ENCODE data around the gene FNDC3B. TPM values are rescaled to one million over a fixed set of nuclear protein-coding genes. Genes with fewer than 3 reads are reported as not detected.

Gene FNDC3B
- total and polyA plus RNA-seq, 2 donors (not counting 1 experiment from before 2014, with no cell fraction given), result 1.2 to 9.2 TPM

DNA sequence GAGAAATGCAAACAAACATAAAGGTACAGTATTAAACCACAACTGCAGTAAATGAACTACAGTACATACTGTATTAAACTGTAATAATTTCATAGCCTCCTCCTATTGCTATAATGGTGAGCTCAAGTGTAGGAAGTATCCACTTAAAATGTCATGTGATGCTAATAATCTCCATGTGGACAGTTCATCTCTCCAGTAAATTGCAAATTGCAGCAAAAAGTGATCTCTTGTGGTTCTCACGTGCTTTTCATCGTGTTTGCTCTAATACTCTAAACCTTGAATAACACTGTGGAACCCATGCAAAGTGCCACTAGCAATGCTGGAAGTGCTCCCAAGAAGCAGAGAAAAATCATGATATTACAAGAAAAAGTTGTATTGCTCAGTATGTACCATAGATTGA is 9.2 kb upstream of the FNDC3B start:
- Histone ChIP-seq H3K4me3 (ENCODE audit: control extremely low read depth in 1 of 5, extremely low read depth in 1 of 5, insufficient read depth in 1 of 5, low read depth in 2 of 5, low read length in 4 of 5) (no peak overlapping the region), H2AFZ (ENCODE audit: insufficient read depth, low read depth, low read length, poor library complexity, severe bottlenecking) (no peak overlapping the region), H3K27ac (ENCODE audit: low read length in 2 of 2) (no peak overlapping the region), H3K4me2 (replicated peaks; ENCODE audit: low read depth, low read length, poor library complexity, severe bottlenecking) (no peak overlapping the region), H4K20me1 (ENCODE audit: control insufficient read depth, insufficient read depth, low read length, poor library complexity, severe bottlenecking) (no peaks in the 10 kb centered on the region), H3K4me1 (ENCODE audit: control insufficient read depth in 2 of 2, insufficient read depth in 2 of 2, low read length in 2 of 2) (no peaks in the 10 kb centered on the region), H3K27me3 (replicated peaks in 1 of 4; ENCODE audit: control extremely low read depth in 1 of 4, control insufficient read depth in 3 of 4, insufficient read depth in 4 of 4, low read length in 3 of 4) (peaks cover 0 to 5% (median 3%) of the 10 kb centered on the region in 4 experiments), H3K79me2 (ENCODE audit: control insufficient read depth, insufficient read depth, low read length) (no peaks in the 10 kb centered on the region), H3K9ac (ENCODE audit: low read length) (no peak overlapping the region), H3K9me3 (ENCODE audit: control extremely low read depth in 1 of 3, control insufficient read depth in 2 of 3, insufficient read depth in 1 of 3, low read length in 2 of 3) (peaks cover 0 to 4% (median 0%) of the 10 kb centered on the region in 3 donors), H3K36me3 (replicated peaks in 1 of 2; ENCODE audit: control extremely low read depth in 1 of 2, control insufficient read depth in 1 of 2, extremely low read depth in 1 of 2, insufficient read depth in 2 of 2, low read length in 1 of 2) (no peaks in the 10 kb centered on the region)
- Mint-ChIP-seq H3K4me1 (no peaks in the 10 kb centered on the region), H3K4me3 (no peak overlapping the region), H3K27ac (no peak overlapping the region), H3K9me3 (ENCODE audit: insufficient read depth) (no peaks in the 10 kb centered on the region), H3K27me3 (peaks cover 28% of the 10 kb centered on the region)
- TF ChIP-seq, protein P1, sequence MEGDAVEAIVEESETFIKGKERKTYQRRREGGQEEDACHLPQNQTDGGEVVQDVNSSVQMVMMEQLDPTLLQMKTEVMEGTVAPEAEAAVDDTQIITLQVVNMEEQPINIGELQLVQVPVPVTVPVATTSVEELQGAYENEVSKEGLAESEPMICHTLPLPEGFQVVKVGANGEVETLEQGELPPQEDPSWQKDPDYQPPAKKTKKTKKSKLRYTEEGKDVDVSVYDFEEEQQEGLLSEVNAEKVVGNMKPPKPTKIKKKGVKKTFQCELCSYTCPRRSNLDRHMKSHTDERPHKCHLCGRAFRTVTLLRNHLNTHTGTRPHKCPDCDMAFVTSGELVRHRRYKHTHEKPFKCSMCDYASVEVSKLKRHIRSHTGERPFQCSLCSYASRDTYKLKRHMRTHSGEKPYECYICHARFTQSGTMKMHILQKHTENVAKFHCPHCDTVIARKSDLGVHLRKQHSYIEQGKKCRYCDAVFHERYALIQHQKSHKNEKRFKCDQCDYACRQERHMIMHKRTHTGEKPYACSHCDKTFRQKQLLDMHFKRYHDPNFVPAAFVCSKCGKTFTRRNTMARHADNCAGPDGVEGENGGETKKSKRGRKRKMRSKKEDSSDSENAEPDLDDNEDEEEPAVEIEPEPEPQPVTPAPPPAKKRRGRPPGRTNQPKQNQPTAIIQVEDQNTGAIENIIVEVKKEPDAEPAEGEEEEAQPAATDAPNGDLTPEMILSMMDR (IDR thresholded peaks at IDR 0.05), result no peak
- no peak for TF ChIP-seq EZH2 (IDR thresholded peaks at IDR 0.05; ENCODE audit: borderline replicate concordance, insufficient read depth, low read depth, low read length, poor library complexity, severe bottlenecking)
- intact Hi-C loops (cut with micrococcal nuclease), result no loop called here
- DNase-seq (no peak), ATAC-seq (ENCODE audit: low read depth) (no peak)
- ChIA-PET CTCF (interaction anchor here (0.6 to 1.2 kb wide), 2 partner anchors 34 to 312 kb away, joined by 4 read pairs; no protein-coding TSS in a partner anchor), POLR2A (no interaction called here)
- 92% methylated on average over 2 of the region's 2 CpGs for WGBS (ENCODE audit: insufficient coverage)

DNA sequence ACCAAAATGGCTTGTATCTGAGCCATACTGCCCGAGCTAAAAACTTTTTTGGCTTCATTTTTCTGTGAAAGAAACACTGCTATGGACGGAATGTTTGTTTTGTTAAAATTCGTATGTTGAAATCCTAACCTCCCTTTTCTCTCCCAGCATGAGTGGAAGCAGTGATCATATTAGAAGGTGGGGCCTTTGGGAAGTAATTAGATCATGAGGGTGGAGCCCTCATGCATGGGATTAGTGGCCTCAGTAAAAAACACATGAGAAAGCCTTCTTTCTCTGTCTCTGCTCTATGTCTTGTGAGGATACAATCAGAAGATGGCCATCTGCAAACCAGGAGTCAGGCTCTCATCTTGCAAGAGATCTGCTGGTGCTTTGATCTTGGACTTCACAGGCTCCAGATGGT is 7.4 kb upstream of the FNDC3B start:
- POLR2A ChIA-PET, result no interaction called here

More for the DNA sequence above, 7.4 kb upstream of the FNDC3B start:
- Histone ChIP-seq H3K4me3 (ENCODE audit: control extremely low read depth in 1 of 5, extremely low read depth in 1 of 5, insufficient read depth in 1 of 5, low read depth in 2 of 5, low read length in 4 of 5) (no peak overlapping the region), H2AFZ (ENCODE audit: insufficient read depth, low read depth, low read length, poor library complexity, severe bottlenecking) (no peak overlapping the region), H3K79me2 (ENCODE audit: control insufficient read depth, insufficient read depth, low read length) (no peaks in the 10 kb centered on the region), H4K20me1 (ENCODE audit: control insufficient read depth, insufficient read depth, low read length, poor library complexity, severe bottlenecking) (no peaks in the 10 kb centered on the region), H3K9me3 (ENCODE audit: control extremely low read depth in 1 of 3, control insufficient read depth in 2 of 3, insufficient read depth in 1 of 3, low read length in 2 of 3) (peaks cover 0 to 4% (median 0%) of the 10 kb centered on the region in 3 donors), H3K36me3 (replicated peaks in 1 of 2; ENCODE audit: control extremely low read depth in 1 of 2, control insufficient read depth in 1 of 2, extremely low read depth in 1 of 2, insufficient read depth in 2 of 2, low read length in 1 of 2) (no peaks in the 10 kb centered on the region), H3K27me3 (replicated peaks in 1 of 4; ENCODE audit: control extremely low read depth in 1 of 4, control insufficient read depth in 3 of 4, insufficient read depth in 4 of 4, low read length in 3 of 4) (peaks cover 0 to 14% (median 5%) of the 10 kb centered on the region in 4 experiments), H3K27ac (ENCODE audit: low read length in 2 of 2) (no peak overlapping the region), H3K9ac (ENCODE audit: low read length) (no peak overlapping the region), H3K4me2 (replicated peaks; ENCODE audit: low read depth, low read length, poor library complexity, severe bottlenecking) (no peak overlapping the region), H3K4me1 (ENCODE audit: control insufficient read depth in 2 of 2, insufficient read depth in 2 of 2, low read length in 2 of 2) (no peaks in the 10 kb centered on the region)
- no peak overlapping the region for H3K27ac Mint-ChIP-seq
- H3K9me3 Mint-ChIP-seq (ENCODE audit: insufficient read depth), result no peaks in the 10 kb centered on the region
- ATAC-seq (ENCODE audit: low read depth) (no peak), DNase-seq (no peak)
- CTCF ChIA-PET, result no interaction called here
- WGBS (ENCODE audit: insufficient coverage), result no CpG with 5 or more reads among the region's 3 CpGs
- H3K27me3 Mint-ChIP-seq, result peaks cover 34% of the 10 kb centered on the region
- no peak for TF ChIP-seq EZH2 (IDR thresholded peaks at IDR 0.05; ENCODE audit: borderline replicate concordance, insufficient read depth, low read depth, low read length, poor library complexity, severe bottlenecking)
- TF ChIP-seq, protein P1 (IDR thresholded peaks at IDR 0.05), result no peak
- H3K4me3 Mint-ChIP-seq, result no peak overlapping the region
- intact Hi-C loops (cut with micrococcal nuclease), result no loop called here
- H3K4me1 Mint-ChIP-seq, result no peaks in the 10 kb centered on the region

All from B cell (primary cell).